COR-L47 (cell line): ENCODE results near the gene CES4A.
"Not testable (repeated sequence)": the region's sequence is repeated elsewhere in the genome, so short reads cannot be mapped to it uniquely, and the experiment has no call there.

Source experiments
- DNase-seq: peaks from one replicate; lab custom pipeline; 2025; lab: John Stamatoyannopoulos, UW

The CES4A gene

DNA sequence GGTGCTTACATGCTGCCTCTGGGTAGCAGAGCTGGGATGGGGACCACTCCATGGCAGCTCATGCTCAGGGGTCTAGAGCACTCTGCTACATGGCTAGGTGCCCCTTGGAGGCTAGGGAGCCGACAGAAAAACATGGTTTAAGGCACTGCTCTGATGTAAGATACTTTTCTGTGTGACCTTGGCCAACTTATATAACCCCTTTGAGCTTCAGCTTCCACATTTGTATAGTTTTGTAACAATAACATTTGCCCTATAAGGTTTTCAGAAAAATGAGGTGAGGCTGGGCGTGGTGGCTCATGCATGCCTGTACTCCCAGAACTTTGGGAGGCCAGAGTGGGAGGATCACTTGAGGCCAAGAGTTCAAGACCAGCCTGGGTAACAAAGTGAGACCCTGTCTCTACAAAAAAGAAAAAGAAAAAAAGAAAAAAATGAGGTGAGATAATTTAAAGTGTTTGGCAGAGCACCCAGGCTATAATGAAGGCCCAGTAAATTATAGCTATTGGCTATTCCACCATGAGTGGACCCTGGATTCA lies 3.2 kb downstream of the CES4A start:
- no peak for DNase-seq

DNA sequence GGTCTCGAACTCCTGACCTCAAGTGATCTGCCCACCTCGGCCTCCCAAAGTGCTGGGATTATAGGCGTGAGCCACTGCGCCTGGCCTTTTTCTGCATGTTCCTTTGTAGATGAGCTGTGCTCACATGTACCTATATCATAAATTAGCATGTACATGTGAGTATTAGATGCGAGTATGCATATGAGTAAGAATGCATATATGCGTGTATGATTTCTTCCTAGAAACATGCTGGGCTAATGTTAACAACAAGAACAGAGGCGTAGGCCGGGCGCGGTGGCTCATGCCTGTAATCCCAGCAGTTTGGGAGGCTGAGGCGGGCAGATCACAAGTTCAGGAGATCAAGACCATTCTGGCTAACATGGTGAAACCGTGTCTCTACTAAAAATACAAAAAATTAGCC lies 5.2 kb downstream of the CES4A start:
- not testable (repeated sequence) for DNase-seq

DNA sequence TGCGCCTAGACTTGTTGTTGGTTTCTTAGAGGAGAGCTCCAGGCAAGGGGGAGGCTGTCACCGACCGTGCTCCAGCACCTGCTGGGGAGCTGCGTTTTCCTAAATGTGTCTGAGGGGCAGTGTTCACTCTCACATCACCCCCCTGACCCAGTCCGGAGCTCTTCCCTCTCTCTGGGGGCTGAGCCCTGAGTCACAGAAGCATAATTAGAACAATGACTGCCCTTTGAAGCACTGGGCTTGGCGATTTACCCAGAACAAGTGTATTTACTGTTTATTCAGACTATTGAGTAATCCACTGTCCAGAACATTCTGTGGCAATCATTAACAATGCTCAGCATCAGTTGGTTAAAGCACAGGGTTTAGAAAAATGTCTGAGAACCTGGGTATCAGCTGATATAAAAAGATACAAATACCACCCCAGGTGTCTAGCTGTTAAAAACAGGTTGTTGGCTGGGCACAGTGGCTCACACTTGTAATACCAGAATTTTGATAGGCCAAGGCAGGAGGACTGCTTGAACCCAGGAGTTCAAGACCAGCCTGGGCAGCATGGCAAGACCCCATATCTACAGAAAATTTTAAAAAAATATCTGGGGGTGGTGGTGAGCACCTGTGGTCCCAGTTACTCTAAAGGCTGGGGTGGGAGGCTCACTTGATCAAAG lies 8.1 kb downstream of the CES4A start:
- DNase-seq, result no peak

DNA sequence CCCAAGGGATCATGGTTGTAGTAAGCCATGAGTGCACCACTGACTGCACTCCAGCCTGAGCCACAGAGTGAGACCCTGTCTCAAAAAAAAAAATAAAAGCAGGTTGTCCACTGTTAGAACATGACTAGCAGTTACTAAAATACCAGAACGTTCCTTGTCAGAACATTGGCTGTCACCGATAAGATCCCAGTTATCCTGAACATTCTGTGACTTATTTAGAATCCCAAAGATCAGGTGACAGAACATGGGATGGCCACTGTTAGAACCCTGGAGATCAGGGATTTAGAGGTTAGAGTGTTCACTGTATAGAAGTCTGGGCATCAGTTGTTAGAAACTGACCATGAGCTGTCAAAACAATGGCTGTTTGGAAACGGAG lies 8.6 kb downstream of the CES4A start:
- no peak for DNase-seq

DNA sequence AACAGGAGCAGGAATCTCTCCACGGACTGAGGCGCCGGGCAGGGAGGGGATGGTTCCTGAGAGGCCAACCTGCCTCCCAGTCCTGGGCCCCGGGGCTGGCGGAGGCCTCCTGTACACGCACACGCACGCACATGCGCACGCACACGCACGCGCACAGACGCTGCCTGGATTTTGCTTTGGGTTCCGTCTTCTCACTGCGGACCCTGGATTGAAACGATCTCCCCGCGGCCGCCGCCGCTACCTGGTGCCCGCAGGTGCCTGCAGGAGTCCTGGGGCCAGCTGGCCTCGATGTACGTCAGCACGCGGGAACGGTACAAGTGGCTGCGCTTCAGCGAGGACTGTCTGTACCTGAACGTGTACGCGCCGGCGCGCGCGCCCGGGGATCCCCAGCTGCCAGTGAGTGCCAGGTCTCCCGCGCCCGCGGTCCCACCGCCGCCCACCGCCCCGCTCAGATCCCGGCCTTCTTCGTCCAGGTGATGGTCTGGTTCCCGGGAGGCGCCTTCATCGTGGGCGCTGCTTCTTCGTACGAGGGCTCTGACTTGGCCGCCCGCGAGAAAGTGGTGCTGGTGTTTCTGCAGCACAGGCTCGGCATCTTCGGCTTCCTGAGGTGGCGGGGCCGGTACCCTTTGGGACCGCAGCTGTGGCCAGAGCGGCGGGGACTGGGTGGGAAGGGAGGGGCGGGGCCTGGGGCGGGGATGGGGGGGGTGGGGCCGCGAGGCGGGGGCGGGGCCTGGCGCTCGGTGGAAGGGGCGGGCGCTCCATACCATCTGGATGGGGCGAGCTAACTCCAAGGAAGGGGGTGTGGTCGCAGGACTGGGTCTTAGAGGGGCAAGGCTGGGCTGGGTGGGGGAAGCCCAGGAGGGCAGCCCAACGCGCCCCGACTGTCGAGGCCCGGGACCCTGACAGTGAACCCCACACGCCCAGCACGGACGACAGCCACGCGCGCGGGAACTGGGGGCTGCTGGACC lies 12.3 kb downstream of the CES4A start:
- peak; percentile 66 for DNase-seq

DNA sequence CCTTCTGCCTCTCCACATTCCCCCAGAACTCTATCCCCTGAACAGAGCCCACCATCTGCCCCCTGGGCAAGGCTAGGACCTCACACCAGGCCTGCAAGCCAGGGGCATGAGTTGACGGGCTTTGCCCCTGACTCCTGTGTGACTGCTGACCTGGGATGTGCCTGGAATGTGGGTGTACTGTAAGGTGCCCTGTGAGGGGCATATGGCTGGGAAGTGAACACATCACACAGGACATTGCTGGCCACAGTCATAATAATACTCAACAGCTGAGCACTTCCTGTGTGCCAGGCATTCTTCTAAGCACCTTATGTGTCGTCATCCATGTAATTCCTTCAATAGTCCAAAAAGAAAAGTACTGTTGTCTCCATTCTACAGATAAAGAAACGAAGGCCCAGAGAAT lies 13.3 kb downstream of the CES4A start:
- DNase-seq, result no peak

DNA sequence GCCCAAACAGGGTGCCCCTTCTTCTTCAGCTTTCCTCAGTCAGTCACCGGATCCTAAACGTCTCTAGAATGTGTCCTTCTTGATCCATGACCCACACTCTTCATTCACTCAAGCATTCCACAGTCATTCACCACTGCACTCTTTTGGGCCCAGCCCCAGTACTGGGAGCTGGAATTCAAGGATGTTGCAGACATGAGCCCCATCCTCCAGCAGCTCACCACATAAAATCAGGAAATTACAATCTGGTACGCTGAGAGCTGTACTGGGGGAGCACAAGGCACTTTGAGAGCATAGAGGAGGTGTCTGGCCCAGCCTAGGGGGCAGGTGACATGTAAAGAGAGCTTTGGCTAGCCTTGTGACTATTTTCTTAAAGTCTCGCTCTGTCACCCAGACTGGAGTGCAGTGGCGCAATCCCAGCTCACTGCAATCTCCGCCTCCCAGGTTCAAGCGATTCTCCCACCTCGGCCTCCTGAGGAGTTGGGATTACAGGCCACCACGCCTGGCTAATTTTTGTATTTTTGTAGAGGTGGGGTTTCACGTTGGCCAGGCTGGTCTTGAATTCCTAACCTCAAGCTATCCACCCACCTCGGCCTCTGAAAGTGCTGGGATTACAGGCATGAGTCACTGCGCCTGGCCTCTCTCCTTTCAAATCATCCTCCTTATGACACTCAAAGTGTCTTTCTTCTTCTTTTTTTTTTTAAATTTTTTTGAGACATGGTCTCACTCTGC lies 18.7 kb downstream of the CES4A start:
- no peak for DNase-seq

DNA sequence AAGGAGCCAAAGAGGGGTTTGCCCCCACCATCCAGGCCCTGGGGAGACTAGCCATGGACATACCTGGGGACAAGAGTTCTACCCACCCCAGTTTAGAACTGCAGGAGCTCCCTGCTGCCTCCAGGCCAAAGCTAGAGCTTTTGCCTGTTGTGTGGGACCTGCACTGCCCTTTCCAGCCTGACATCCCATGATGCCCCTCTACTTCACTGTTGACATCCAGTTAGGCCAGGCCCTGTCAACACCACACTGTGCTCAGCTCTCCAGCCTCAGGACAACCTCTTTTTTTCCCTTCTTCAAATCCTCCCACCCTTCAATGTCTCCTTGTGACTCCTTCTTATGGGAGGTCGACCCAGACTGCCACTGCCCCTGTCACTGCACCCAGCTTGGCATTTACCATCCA lies 20.8 kb downstream of the CES4A start:
- no peak for DNase-seq

DNA sequence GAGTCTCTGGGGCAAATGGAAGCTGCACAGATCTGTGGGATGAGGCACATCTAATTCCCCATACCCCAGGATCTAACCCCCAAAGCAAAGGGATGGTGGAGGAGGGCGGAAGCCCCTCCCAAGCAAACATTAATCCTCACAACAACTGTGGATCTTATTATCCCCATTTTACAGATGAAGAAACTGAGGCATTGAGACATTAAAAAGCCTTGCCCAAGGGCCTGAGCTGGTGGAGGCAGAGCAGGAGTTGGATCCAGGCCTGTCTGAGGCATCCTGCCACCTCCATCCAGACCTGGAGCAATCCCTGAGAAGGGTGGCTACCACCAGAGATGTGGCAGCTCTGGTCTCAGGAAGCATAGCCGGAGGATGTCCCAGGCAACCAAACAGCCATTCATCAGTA lies 22.9 kb downstream of the CES4A start:
- no peak for DNase-seq

DNA sequence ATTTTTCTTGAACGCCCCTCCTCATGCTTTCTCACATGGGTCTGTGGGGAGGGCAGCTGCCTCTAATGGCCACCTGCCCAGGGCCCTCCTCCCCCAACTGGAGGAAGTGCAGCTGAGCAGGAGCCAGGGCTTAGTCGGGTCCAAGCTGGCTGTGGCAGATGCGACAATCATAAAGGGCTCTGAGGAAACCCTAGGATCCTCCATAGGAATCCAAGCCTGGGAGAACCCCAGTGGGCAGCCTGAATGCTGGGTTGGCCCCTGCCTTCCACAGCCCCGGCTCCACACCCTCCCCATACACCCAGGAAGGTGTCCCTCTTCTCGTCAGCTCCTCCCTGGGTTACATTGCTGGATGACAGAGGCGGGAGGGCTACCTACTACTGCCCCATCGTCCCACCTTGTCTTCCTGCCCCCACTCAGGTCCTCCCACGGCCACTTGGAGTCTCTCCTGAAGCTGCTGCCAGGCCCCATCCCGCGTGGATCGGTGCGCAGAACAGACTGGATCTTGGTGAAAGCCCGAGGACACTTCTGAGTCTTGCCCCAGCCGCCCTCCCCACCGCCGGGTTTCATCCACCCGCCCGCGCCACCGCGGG lies 24.9 kb downstream of the CES4A start:
- DNase-seq, result peak; percentile 15

DNA sequence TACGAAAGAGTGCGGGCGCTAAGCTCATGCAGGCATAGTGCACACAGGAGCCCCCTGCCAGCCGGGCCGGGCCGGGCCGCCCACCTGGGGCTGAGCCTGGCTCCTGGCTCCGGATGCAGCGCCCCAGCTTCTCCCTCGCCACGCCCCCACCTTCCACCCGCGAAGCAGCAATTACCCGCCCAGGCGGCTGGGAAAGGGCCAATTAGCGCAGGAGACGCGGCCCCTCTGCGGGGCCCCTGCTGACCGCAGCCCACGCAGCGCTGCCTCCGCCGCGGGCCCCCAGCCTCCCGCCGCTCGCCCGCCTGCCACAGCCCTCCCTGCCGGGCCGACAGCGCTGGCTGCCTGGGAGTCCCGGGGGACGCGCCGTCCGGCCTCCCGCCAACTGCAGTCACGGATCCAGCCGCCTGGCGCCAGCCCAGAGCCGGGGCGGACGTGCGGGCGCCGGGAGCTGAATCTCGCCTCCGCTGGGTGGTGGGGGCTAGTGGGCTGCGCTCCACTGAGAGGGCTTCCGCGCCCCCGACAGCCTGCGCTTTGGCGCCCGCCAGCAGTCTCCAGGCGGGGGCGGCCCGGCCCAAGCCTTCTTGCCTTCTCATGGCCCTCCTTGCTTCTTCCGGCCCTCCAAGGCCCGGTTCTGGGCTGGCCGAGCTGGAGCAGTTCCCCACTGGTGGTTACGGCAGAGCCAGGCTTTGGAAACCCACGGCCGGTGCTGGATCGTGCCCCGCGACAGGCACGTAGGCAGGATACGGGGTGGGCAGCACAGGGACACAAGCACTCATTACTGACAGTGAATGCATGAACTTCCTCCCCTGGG lies 25.6 kb downstream of the CES4A start:
- DNase-seq, result peak; percentile 81

DNA sequence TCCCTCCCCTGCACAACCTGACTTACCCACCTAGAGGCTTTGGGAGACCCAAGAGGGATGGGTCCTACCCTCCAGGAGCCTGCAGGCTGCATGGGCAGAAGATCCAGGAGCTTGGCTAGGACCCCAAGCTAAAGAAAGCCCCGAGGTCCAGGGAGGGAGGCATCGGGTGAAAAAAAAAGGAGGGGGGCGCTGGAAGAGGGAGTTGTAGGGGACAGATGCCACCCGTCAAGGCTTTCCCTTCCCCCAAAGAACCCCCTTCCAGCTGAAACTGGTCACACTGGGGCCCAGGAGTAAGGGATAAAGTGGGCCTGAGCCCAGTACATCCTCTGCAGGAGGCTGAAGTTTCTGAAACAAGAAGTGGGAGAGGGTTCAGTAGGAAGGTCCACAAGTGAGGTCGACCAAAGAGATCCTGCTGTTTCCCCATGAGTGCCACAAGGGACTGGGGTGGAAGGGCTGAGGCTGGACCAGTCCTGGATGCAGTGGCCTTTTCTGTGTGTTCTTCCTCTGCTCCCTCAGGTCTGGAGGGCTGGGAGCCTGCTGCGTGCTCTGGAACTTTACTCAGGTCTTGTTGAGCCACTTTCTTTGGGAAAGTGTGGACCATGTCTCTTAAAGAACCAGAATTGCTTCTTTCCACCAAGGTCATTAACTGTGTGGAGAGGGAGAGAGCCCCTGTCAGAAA lies 26.4 kb downstream of the CES4A start:
- no peak for DNase-seq

DNA sequence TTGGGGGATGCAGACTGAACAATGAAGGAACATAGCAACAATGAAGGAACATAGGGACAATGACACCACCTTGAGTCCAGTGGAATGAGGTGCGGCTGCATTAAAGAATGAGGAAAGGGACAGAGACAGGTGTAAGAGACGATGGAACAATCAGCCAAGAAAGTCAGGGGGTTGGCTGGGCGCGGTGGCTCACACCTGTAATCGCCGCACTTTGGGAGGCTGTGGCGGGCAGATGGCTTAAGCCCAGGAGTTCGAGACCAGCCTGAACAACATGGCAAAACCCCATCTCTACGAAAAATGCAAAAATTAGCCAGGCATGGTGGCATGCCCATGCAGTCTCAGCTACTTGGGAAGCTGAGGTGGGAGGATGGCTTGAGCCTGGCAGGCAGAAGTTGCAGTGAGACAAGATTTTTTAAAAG lies 26.9 kb downstream of the CES4A start:
- DNase-seq, result no peak

DNA sequence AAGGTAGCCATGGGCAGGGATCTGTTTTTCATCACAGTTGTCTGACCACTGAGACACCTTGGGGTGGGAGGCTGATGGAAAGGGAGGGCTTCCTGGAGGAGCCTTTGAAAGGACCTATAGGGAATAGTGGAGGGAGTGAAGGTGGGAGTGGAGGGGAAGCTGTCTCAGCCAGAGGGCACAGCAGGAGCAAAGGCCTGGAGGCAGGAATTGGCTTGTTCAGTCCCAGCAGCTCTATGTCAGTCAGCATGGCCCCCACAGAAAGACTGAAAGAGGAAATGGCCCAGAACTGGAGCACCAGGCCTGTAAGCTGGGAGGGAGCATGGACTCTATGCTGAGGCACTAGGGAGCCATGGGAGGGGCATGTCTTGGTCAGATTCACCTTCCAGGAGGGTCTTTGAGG lies 27.8 kb downstream of the CES4A start:
- no peak for DNase-seq

DNA sequence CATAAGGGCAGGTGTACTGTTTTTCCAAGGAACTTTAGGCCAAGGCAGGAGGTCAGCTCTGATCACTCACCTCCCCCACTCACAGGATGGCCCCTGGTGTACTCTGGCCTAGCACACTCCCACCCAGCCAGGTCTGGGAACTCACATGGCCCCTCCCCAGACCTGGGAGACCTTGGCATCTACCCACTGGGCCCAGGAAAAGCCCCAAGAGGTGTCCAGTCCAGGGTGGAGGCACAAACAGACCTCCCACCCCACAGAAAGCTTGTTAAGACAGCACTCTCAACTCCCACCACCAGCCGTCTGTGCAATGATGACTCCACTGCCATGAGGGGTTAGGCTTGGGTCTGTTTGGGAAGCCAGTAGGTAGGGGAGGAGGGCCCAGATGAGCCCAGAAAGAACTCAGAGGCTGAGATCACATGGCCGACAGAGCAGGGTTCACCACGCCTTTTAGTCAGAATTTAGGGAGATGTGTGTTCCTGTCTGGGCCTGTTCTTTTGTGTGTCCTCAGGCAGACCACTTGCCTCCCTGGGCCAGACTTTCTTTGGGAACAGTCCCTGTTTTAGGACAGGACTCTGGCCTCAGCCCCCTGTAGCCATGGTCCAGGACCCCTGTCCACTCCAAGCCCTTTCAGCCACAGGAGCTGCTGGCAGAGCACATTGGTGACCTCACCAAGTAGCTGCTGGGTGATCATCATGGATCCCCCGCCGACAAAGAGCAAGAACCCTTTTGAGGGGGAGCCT lies 28.5 kb downstream of the CES4A start:
- no peak for DNase-seq

DNA sequence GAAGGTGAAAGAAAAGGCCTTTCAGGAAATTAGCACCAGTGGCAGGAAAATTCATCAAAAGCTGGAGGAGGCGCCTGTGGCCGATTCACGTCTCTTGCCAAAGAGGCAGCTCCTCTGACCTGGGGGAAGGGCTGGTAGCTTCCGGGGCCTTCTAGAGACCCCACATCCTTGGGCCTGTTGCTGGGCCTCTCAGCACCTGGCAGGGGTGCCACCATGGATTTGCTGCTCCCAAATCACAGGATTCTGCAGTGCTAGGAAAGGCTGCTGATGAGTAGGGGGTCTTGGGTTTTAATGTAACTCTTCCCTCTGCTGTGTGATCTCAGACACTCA lies 29.0 kb downstream of the CES4A start:
- DNase-seq, result no peak

DNA sequence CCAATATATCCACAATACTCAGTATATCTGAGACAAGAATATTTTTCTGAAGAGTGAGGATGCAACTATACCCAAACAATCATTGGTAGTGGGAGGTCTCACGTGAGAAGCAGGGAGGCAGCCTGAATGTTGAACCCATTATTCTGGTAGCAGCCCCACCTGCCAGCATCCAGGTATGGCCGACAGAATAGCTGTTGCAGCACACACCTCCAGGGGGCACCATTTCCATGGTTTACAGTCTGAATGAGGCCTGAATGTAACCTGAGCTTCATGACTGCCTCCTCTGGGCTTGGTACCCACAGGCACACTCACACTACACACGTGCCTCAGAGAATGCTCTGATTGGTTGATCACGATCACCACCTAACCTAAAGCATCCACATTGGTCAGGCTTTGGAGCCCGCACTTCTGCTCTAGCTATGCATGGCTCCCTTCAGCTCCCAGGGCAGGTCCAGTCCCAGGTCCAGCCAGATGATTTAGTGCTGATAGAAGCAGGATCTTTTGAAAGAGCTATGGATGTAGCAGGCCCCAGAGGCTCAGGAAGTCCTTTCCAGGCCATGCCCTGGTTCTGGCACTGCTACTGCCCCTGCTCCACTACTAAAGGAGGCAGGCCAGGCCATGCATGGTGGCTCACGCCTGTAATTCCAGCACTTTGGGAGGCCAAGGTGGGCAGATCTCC lies 29.6 kb downstream of the CES4A start:
- peak; percentile 95 for DNase-seq

DNA sequence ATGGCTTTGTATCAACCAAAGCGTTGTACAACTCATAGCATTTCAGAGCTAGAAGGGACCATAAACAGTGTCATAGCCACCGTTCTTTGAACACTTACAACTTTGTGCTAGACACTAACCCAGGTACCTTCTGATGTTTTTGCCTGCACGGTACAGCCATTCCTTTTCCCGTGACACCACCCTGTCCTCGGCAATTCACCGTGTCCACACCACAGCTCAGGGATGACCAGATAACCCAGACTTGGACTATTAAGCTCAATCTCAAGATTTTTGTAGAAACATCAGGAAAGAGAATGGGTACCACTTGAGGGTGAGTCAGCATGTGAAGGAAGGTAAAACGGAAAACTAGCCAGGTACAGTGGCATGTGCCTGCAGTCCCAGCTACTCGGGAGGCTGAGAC lies 30.8 kb downstream of the CES4A start:
- DNase-seq, result no peak

DNA sequence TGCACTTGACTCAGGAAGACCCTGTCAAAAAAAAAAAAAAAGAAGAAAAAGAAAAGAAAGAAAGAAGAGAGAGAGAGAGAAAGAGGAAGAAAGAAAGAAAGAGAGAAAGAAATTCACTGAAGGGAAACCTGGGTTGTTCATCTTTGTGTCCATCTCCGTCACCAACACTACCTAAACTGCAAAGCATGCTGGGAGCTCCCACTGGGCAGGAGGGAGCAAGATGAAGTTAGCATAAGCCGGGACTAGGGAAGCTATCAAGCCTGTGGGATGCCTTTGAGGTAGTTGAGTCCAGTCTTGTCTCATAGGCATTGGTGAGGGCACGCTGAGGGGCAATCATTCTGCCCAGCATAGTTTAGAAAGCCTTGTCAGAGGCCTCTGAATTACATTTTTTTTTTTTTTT lies 32.9 kb downstream of the CES4A start:
- no peak for DNase-seq
